ENCODE data around the gene MGAT4A.

GRCh38 chr2:98775146-98775986 is 44.4 kb upstream of the MGAT4A start:
- TF ChIP-seq TAF1 (IDR thresholded peaks at IDR 0.05; ENCODE audit: low read depth, low read length) (no peak), POLR2A (IDR thresholded peaks at IDR 0.05; ENCODE audit: low read depth, low read length) (no peak), POLR2AphosphoS5 (IDR thresholded peaks at IDR 0.05; ENCODE audit: low read depth, low read length) (no peak), PAX5 (IDR thresholded peaks at IDR 0.05; ENCODE audit: insufficient read depth, low read length, severe bottlenecking) (no peak)

Data from GM12891 (cell line).